Stimulated activated CD4-positive, alpha-beta T cell treated with anti-CD3 and anti-CD28 coated beads, Interleukin-4, amount 100 ng/mL, for 4 hours (primary cell): ENCODE data around the gene CD300H.

Experiments
- DNase-seq, 2 experiments: peaks; one replicate each; pipeline ENCODE4 v3.0.0-alpha.2; 2020

The CD300H gene

DNA sequence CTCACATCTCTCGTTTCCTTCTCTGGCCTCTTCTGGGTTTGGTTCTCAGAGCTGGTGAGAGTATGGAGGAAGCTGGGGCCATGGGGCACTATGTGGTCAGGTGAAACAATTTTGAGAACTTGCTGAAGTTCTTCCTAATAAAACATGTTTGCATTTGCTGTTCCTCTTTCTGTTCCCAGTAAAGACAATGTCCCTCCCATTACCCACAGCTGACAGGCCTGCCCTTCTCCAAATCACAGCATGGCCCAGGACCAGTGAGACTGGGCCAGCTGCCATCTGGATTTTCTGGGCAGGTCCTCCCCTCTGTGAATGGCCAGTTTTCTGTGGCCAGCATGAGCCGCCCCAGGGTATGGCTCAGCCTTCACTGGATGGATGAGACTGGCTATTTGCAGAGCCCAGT lies at the start of gene CD300H:
Gene CD300H (minus strand): TSS at position 113 of the 400 bp plus-strand sequence.
- no peak for DNase-seq

GRCh38 chr17:74616696-74617095 lies 49.4 kb upstream of the CD300H start:
- no peak for DNase-seq

- DNase-seq, result no peak
Measured at GRCh38 chr17:74612046-74612445, 44.7 kb upstream of the CD300H start.

DNA sequence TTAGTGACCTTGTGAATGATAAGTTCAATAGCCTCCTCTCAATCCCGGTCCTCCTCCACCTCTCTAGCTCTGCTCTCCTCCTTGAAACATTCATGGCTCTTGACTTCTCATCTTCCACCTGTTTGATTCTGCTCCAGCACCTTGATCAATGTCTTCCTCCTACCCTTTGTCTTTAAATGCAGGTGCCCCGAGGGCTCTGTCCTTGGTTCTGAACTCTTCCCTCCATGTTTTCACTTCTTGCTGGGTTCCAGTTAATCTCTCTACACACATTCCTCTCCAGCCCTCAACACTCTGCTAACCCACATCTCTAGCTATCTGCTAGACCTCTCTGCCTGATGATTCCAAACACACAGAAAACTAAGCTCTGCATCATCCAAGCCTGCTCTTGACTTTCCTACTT lies 42.8 kb upstream of the CD300H start:
- no peak for DNase-seq

- no peak for DNase-seq
Measured at GRCh38 chr17:74608511-74608910, 41.2 kb upstream of the CD300H start.

DNA sequence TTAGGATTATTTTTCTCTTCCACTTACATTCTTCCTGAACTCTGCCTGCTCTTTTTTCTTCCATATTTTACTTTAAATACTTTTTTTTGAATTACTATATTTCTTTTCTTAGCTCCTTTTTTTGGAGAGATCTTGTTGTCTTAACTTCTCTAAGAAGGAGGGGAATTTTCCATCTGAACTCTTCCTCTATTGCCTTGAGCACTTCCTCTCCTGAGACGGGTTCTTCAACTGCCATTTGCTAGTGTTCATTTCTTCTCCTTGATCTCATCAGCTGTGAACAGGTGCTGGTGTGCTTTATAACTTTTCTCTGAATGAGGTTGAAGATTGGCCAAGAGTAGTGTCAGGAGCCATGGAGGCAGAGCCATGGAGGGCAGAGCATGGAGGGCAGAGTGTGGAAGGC lies 39.9 kb upstream of the CD300H start:
- no peak for DNase-seq

DNA sequence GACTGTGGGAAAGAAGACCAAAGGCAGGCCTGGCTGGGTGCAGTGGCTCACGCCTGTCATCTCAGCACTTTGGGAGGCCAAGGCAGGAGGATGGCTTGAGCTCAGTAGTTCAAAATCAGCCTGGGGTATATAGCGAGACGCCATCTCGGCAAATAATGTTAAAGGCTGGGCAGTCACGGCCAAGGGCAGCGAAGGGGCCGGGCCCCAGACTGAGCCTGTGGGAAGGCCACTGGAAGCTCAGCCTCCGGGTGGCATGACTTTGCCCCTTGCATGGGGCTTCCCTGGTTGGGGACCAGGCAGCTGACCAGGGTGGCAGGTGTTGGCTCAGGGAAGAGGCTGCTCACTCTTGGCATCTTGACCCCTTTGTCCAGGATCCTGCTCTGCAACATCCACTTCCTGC lies 38.7 kb upstream of the CD300H start:
- no peak for DNase-seq

GRCh38 chr17:74605361-74605760 lies 38.1 kb upstream of the CD300H start:
- DNase-seq, result no peak

GRCh38 chr17:74604761-74605160 lies 37.5 kb upstream of the CD300H start:
- DNase-seq, result no peak

- DNase-seq, result no peak
Measured at GRCh38 chr17:74604200-74604599, 36.9 kb upstream of the CD300H start.

GRCh38 chr17:74603746-74604145 lies 36.4 kb upstream of the CD300H start:
- no peak for DNase-seq

GRCh38 chr17:74603037-74603635 lies 35.8 kb upstream of the CD300H start:
- DNase-seq, result no peak

DNA sequence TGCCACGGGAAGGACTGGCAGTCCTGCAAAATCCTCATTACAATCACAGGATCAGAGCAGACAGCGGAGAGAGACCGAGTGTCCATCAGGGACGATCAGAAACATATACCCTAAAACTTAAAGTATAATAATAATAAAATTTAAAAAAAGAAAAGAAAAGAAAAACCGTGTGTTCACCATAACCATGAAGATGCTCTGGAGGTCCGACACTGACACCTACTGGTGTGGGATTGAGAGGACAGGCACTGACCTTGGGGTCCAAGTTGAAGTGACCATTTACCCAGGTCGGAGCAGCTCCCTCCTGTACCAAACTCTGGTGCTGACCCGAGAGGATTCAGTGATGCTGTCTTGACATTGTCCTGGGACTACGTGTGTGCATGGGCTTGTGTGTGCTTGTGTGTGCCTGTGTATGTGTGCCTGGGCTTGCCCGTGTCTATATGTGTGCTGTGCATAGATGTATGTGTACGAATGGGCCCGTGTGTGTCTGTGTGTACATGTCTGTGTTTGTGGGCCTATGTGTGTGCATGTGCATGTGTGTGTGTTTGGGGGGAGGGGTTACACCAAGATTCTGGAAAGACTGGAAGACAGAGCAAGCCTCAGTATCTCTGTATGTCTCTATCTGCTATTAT lies 34.7 kb upstream of the CD300H start:
- no peak for DNase-seq

DNA sequence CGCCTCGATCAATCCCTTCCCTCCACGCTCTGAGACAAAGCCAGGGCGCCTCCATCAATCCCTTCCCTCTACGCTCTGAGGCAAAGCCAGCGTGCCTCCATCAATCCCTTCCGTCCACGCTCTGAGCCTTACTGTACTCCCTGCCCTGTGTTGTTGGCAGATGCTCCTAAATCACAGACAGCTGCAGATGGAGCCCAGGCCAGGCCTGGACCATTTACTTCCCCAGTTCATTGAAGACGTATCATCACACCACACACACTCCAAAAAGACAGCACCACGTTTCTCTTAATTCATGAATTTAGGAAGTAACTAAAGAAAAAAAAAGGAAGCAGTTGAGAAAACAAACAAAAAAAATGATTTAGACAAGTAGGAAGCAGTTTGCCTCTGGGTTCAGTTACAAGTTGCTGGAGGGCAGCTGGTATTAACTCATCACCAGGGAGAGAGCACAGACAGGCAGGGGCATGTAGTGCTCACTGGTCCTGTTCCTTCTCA lies 32.2 kb upstream of the CD300H start:
- DNase-seq, result no peak

DNA sequence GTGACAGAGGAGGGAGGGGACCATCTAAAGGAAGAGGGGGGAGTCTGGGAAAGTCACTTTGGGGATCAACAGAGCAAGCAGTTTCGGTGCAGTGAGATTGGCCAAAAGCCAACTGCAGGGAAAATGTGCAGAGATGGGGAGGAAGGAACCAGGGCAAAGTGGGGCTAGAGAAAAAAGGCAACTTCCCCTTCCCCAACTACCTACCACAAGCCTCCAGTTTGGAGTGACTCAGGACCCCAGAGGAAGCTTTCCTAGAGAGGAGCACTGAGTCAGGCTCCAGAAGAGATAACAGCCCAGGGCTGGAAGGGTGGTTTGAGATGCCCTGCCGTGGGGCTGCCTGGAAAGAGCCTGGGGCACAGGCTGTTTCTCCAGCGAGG lies 31.7 kb upstream of the CD300H start:
- no peak for DNase-seq

- DNase-seq, result no peak
Measured at GRCh38 chr17:74598346-74599022, 31.2 kb upstream of the CD300H start.

DNA sequence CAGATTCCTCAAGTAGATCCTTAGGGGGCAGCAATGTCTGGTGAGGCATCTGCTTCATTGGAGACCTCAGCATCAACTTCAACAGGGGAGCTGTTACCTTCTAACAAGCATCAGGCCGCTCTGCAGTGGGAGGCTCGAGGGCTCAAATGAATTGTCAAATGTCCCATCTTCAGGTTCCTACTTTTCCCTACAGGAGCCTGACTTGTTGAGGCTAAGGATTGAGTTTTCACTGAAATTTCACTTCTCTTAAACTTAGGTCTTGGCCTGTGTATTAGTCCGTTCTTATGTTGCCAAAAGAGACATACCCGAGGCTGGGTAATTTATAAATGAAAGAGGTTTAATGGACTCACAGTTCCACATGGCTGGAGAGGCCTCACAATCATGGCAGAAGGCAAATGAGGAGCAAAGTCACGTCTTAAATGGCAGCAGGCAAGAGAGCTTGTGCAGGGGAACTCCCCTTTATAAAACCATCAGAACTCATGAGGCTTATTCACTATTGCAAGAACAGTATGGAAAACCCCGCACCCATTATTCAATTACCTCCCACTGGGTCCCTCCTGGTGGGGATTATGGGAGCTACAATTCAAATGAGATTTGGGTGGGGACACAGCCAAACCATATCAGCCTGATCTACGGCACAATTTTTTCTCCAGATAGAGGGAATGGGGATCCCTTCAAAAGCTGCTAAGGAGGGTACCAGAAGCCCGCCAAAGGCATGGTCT lies 29.9 kb upstream of the CD300H start:
- no peak for DNase-seq

- no peak for DNase-seq
Measured at GRCh38 chr17:74595037-74595750, 27.9 kb upstream of the CD300H start.

GRCh38 chr17:74592087-74592990 lies 25.0 kb upstream of the CD300H start, which contains the start of gene CD300LD:
CD300LD (minus strand) TSS chr17:74592283; CDS start chr17:74592202, 81 bp downstream.
- DNase-seq, result no peak

DNA sequence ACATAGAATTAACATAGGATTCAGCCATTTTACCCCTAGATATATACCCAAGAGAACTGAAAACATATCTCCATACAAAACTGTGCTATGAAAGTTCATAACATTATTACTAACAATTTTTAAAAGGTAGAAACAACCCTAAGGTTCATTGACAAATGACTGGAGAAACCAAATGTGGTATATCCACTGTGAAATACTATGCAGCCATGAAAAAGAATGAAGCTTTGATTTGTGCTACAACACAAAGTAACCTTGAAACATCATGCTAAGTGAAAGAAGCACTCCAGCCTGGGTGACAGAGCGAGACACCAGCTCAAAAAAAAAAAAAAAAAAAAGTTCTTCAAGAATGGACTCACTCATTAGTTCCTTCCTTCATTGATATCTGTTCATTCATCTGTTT lies 24.2 kb upstream of the CD300H start:
- DNase-seq, result no peak

GRCh38 chr17:74585711-74586110 lies 18.4 kb upstream of the CD300H start:
- no peak for DNase-seq
